Gastroesophageal sphincter (tissue), 4 donors: ENCODE data around the gene PRH2. TPM values are rescaled to one million over a fixed set of nuclear protein-coding genes. Genes with fewer than 3 reads are reported as not detected.

ENCODE experiments used
- ATAC-seq: fragments of 150-250 bp; one replicate; pipeline ENCODE4 v1.9.1; 2016; ENCODE audit warnings: mild to moderate bottlenecking, moderate library complexity
- H3K27ac ChIP-seq, 4 donors: fragments of 200-600 bp; sonication (generic) in 3 of 4; 1 replicate in 3 of 4; 2 replicates in 1 of 4; pipeline ENCODE4 v1.5.1; 2016 to 2019
- H3K27me3 ChIP-seq: fragments of 200-600 bp; sonication (generic); one replicate; pipeline ENCODE4 v1.5.1; 2019
- H3K36me3 ChIP-seq, 2 donors: fragments of 200-600 bp; sonication (generic); one replicate each; pipeline ENCODE4 v1.5.1; 2019; ENCODE audit warnings: control low read depth in 1 of 2
- H3K4me1 ChIP-seq, 3 donors: fragments of 200-600 bp; sonication (generic); 1 replicate in 2 of 3; 2 replicates in 1 of 3; pipeline ENCODE4 v1.5.1; 2016 to 2019; ENCODE audit warnings: control low read depth in 2 of 3
- H3K4me3 ChIP-seq, 2 donors: fragments of 200-600 bp; sonication (generic); one replicate each; pipeline ENCODE4 v1.5.1; 2019; ENCODE audit warnings: mild to moderate bottlenecking in 1 of 2, moderate library complexity in 1 of 2
- H3K9me3 ChIP-seq, 3 donors: fragments of 200-600 bp; sonication (generic); one replicate each; pipeline ENCODE4 v1.5.1; 2017 to 2019; ENCODE audit warnings: control low read depth in 2 of 3
- CTCF ChIP-seq, 4 experiments: fragments of 200-600 bp in 2 of 4; fragments of 450-650 bp in 2 of 4; sonication (generic) in 1 of 4; IDR thresholded peaks; one replicate each; pipeline ENCODE4 v1.5.1; 2017 to 2019; ENCODE audit warnings: antibody characterized with exemption in 4 of 4, mild to moderate bottlenecking in 2 of 4, moderate library complexity in 2 of 4
- EP300 ChIP-seq: sonication (generic); formaldehyde crosslinking; IDR thresholded peaks from one replicate; pipeline ENCODE4 v1.6.1; 2017; ENCODE audit warnings: antibody characterized with exemption, mild to moderate bottlenecking
- POLR2A ChIP-seq, 2 donors: fragments of 450-650 bp; IDR thresholded peaks; one replicate each; pipeline ENCODE4 v1.6.1; 2017; ENCODE audit warnings: antibody characterized with exemption in 2 of 2, mild to moderate bottlenecking in 2 of 2, moderate library complexity in 1 of 2
- POLR2AphosphoS5 ChIP-seq: sonication (generic); formaldehyde crosslinking; IDR thresholded peaks from one replicate; pipeline ENCODE4 v1.6.1; 2017; ENCODE audit warnings: antibody characterized with exemption
- WGBS, 2 donors: methylation state at CpG; one replicate each; pipeline ENCODE4 v1.1.5; 2018; ENCODE audit warnings: low coverage in 1 of 2; 5-methylcytosine and 5-hydroxymethylcytosine counted together
- total RNA-seq, 4 donors: library from RNA; depleted of rRNA; stranded (reverse); fragments of >200 nt; gene quantifications; one replicate each; pipeline ENCODE4 v1.1.0, GENCODE V29; 2016

Gene PRH2
- total RNA-seq, 4 donors from 2014 or later: 6.0 TPM; not detected in 3

- Histone ChIP-seq H3K27ac (no peak overlapping the region), H3K36me3 (peaks cover 0 to 4% of the 10 kb centered on the region in 2 donors), H3K4me1 (no peaks in the 10 kb centered on the region), H3K4me3 (no peak overlapping the region), H3K9me3 (peaks cover 0 to 10% (median 0%) of the 10 kb centered on the region in 3 donors), H3K27me3 (no peaks in the 10 kb centered on the region)
- WGBS, 2 donors: 84 to 88% methylated on average over 8 of the region's 8 CpGs
- no peak for ATAC-seq
- TF ChIP-seq EP300 (no peak), POLR2A (IDR thresholded peaks at IDR 0.05) (no peak), CTCF (IDR thresholded peaks at IDR 0.05) (no peak), POLR2AphosphoS5 (no peak)
These were observed 18.7 kb upstream of the PRH2 start for GRCh38 chr12:10910380-10910779.

GRCh38 chr12:10919809-10920208, 9.2 kb upstream of the PRH2 start:
- no peaks in the 10 kb centered on the region for H3K27me3 ChIP-seq
- no peak overlapping the region for H3K27ac ChIP-seq
- WGBS, 2 donors: 71 to 79% methylated on average over 1 of the region's 1 CpG
- no peaks in the 10 kb centered on the region for H3K4me1 ChIP-seq
- no peak for ATAC-seq
- no peaks in the 10 kb centered on the region for H3K9me3 ChIP-seq
- no peak for TF ChIP-seq POLR2AphosphoS5
- no peak for TF ChIP-seq CTCF (IDR thresholded peaks at IDR 0.05)
- TF ChIP-seq POLR2A (IDR thresholded peaks at IDR 0.05): no peak
- TF ChIP-seq EP300: no peak
- no peak overlapping the region for H3K4me3 ChIP-seq
- no peaks in the 10 kb centered on the region for H3K36me3 ChIP-seq

GRCh38 chr12:10926269-10926668, 2.8 kb upstream of the PRH2 start:
- TF ChIP-seq EP300 (no peak), POLR2AphosphoS5 (no peak), CTCF (IDR thresholded peaks at IDR 0.05) (no peak)
- no peak overlapping the region for H3K4me3 ChIP-seq
- no peak for ATAC-seq
- WGBS, 2 donors: 89 to 94% methylated on average over 4 to 5 of the region's 5 CpGs
- H3K9me3 ChIP-seq: no peaks in the 10 kb centered on the region
- no peaks in the 10 kb centered on the region for H3K4me1 ChIP-seq
- no peaks in the 10 kb centered on the region for H3K36me3 ChIP-seq
- no peaks in the 10 kb centered on the region for H3K27me3 ChIP-seq
- no peak overlapping the region for H3K27ac ChIP-seq

- whole genome bisulfite sequencing, 2 donors: 83 to 100% methylated on average over 1 of the region's 1 CpG
- no peak for ATAC-seq
- H3K4me1 ChIP-seq: no peaks in the 10 kb centered on the region
- H3K36me3 ChIP-seq: no peaks in the 10 kb centered on the region
- H3K27me3 ChIP-seq: no peaks in the 10 kb centered on the region
- no peak overlapping the region for H3K4me3 ChIP-seq
- TF ChIP-seq EP300 (no peak), POLR2A (IDR thresholded peaks at IDR 0.05) (no peak), CTCF (IDR thresholded peaks at IDR 0.05) (no peak), POLR2AphosphoS5 (no peak)
- H3K9me3 ChIP-seq: no peaks in the 10 kb centered on the region
- H3K27ac ChIP-seq: no peak overlapping the region
These were observed 7.5 kb downstream of the PRH2 start for GRCh38 chr12:10936506-10936905.

GRCh38 chr12:10939163-10939562, 10.1 kb downstream of the PRH2 start, which contains the start of gene TAS2R14:
TSS of gene TAS2R14 (minus strand) at chr12:10939263. CDS start at chr12:10939207, 56 bp downstream.
- Histone ChIP-seq H3K27me3 (no peaks in the 10 kb centered on the region), H3K4me3 (no peak within 1 kb of the TSS), H3K27ac (no peak within 1 kb of the TSS), H3K9me3 (no peaks in the 10 kb centered on the region), H3K4me1 (no peaks in the 10 kb centered on the region), H3K36me3 (no peaks in the 10 kb centered on the region)
- ATAC-seq: no peak
- TF ChIP-seq CTCF (IDR thresholded peaks at IDR 0.05) (no peak), POLR2A (IDR thresholded peaks at IDR 0.05) (no peak), EP300 (no peak), POLR2AphosphoS5 (no peak)
- whole genome bisulfite sequencing, 2 donors: 72 to 100% methylated on average over 1 of the region's 1 CpG
